IgD-negative memory B cell (primary cell): ENCODE results near the gene ALDH1B1. TPM values are rescaled to one million over a fixed set of nuclear protein-coding genes. Genes with fewer than 3 reads are reported as not detected.

ENCODE experiments used
- H3K27ac Mint-ChIP-seq, 3 donors: one replicate each; pipeline ENCODE4 v1.8.0; 2020 to 2022; ENCODE audit warnings: mild to moderate bottlenecking in 3 of 3, mixed read lengths in 3 of 3, moderate library complexity in 1 of 3
- H3K27me3 Mint-ChIP-seq: one replicate; pipeline ENCODE4 v1.8.0; 2021; ENCODE audit warnings: mixed read lengths
- H3K36me3 Mint-ChIP-seq: one replicate; pipeline ENCODE4 v1.8.0; 2020; ENCODE audit warnings: mild to moderate bottlenecking, mixed read lengths
- H3K4me1 Mint-ChIP-seq, 3 donors: one replicate each; pipeline ENCODE4 v1.8.0; 2020 to 2022; ENCODE audit warnings: mixed read lengths in 3 of 3, mild to moderate bottlenecking in 1 of 3
- H3K4me3 Mint-ChIP-seq, 4 donors: one replicate each; pipeline ENCODE4 v1.8.0; 2020 to 2022; ENCODE audit warnings: mild to moderate bottlenecking in 4 of 4, mixed read lengths in 4 of 4, moderate library complexity in 3 of 4
- H3K9me3 Mint-ChIP-seq, 3 donors: one replicate each; pipeline ENCODE4 v1.8.0; 2020 to 2021; ENCODE audit warnings: mixed read lengths in 3 of 3, mild to moderate bottlenecking in 1 of 3
- polyA plus RNA-seq: library from polyadenylated mRNA; unstranded; fragments of 300-500 nt; fragmentation: Illumina TruSeq; gene quantifications from one replicate; pipeline ENCODE4 v1.2.3, GENCODE V29; 2021

The ALDH1B1 gene
- polyA plus RNA-seq, 1 donor from 2014 or later = 9.6 TPM

GRCh38 chr9:38412751-38413150 is 20.2 kb downstream of the ALDH1B1 start:
- H3K4me1 Mint-ChIP-seq = peaks cover 0 to 4% (median 0%) of the 10 kb centered on the region in 3 donors
- H3K36me3 Mint-ChIP-seq = peaks cover 3% of the 10 kb centered on the region
- H3K9me3 Mint-ChIP-seq = no peaks in the 10 kb centered on the region
- H3K4me3 Mint-ChIP-seq = no peak overlapping the region
- H3K27ac Mint-ChIP-seq = no peak overlapping the region
- peaks cover 21% of the 10 kb centered on the region for H3K27me3 Mint-ChIP-seq

GRCh38 chr9:38413283-38413682 is 20.8 kb downstream of the ALDH1B1 start:
- Mint-ChIP-seq H3K4me3 (peak overlapping the region in 1 of 4 donors; percentile 41), H3K36me3 (peaks cover 3% of the 10 kb centered on the region), H3K9me3 (no peaks in the 10 kb centered on the region), H3K27me3 (peaks cover 23% of the 10 kb centered on the region), H3K4me1 (peaks cover 0 to 4% (median 0%) of the 10 kb centered on the region in 3 donors), H3K27ac (peak overlapping the region in 1 of 3 donors; percentile 89)

- Mint-ChIP-seq H3K4me1 (peaks cover 0 to 4% (median 0%) of the 10 kb centered on the region in 3 donors), H3K27me3 (peaks cover 23% of the 10 kb centered on the region), H3K27ac (no peak overlapping the region), H3K4me3 (no peak overlapping the region), H3K9me3 (no peaks in the 10 kb centered on the region), H3K36me3 (peaks cover 3% of the 10 kb centered on the region)
These were observed 21.7 kb downstream of the ALDH1B1 start for GRCh38 chr9:38414040-38414723.

- no peak overlapping the region for H3K4me3 Mint-ChIP-seq
- peaks cover 24% of the 10 kb centered on the region for H3K27me3 Mint-ChIP-seq
- H3K4me1 Mint-ChIP-seq = peaks cover 0 to 2% (median 0%) of the 10 kb centered on the region in 3 donors
- H3K27ac Mint-ChIP-seq = no peak overlapping the region
- H3K36me3 Mint-ChIP-seq = no peaks in the 10 kb centered on the region
- H3K9me3 Mint-ChIP-seq = no peaks in the 10 kb centered on the region
These were observed 23.4 kb downstream of the ALDH1B1 start for GRCh38 chr9:38415856-38416255.

GRCh38 chr9:38416461-38416860 is 24.0 kb downstream of the ALDH1B1 start:
- Mint-ChIP-seq H3K27ac (no peak overlapping the region), H3K4me3 (no peak overlapping the region), H3K9me3 (no peaks in the 10 kb centered on the region), H3K36me3 (no peaks in the 10 kb centered on the region), H3K27me3 (peaks cover 30% of the 10 kb centered on the region), H3K4me1 (peaks cover 0 to 2% (median 0%) of the 10 kb centered on the region in 3 donors)

GRCh38 chr9:38417003-38417945 is 24.8 kb downstream of the ALDH1B1 start:
- H3K27ac Mint-ChIP-seq = no peak overlapping the region

GRCh38 chr9:38418366-38418765 is 25.9 kb downstream of the ALDH1B1 start:
- H3K4me1 Mint-ChIP-seq = peaks cover 0 to 2% (median 0%) of the 10 kb centered on the region in 3 donors

More at GRCh38 chr9:38417003-38417945, 24.8 kb downstream of the ALDH1B1 start:
- H3K36me3 Mint-ChIP-seq = no peaks in the 10 kb centered on the region
- no peak overlapping the region for H3K4me3 Mint-ChIP-seq
- peaks cover 0 to 2% (median 0%) of the 10 kb centered on the region in 3 donors for H3K4me1 Mint-ChIP-seq
- no peaks in the 10 kb centered on the region for H3K9me3 Mint-ChIP-seq
- H3K27me3 Mint-ChIP-seq = peaks cover 30% of the 10 kb centered on the region

GRCh38 chr9:38419181-38419580 is 26.7 kb downstream of the ALDH1B1 start:
- H3K27ac Mint-ChIP-seq = no peak overlapping the region
- no peak overlapping the region for H3K4me3 Mint-ChIP-seq
- peaks cover 29% of the 10 kb centered on the region for H3K27me3 Mint-ChIP-seq
- no peaks in the 10 kb centered on the region for H3K9me3 Mint-ChIP-seq
- no peaks in the 10 kb centered on the region for H3K36me3 Mint-ChIP-seq
- peaks cover 0 to 2% (median 0%) of the 10 kb centered on the region in 3 donors for H3K4me1 Mint-ChIP-seq

More at GRCh38 chr9:38418366-38418765, 25.9 kb downstream of the ALDH1B1 start:
- no peak overlapping the region for H3K4me3 Mint-ChIP-seq
- H3K36me3 Mint-ChIP-seq = no peaks in the 10 kb centered on the region
- no peak overlapping the region for H3K27ac Mint-ChIP-seq
- no peaks in the 10 kb centered on the region for H3K9me3 Mint-ChIP-seq
- peaks cover 28% of the 10 kb centered on the region for H3K27me3 Mint-ChIP-seq

- no peaks in the 10 kb centered on the region for H3K36me3 Mint-ChIP-seq
- H3K9me3 Mint-ChIP-seq = no peaks in the 10 kb centered on the region
- no peak overlapping the region for H3K4me3 Mint-ChIP-seq
- peaks cover 0 to 3% (median 0%) of the 10 kb centered on the region in 3 donors for H3K4me1 Mint-ChIP-seq
- peaks cover 32% of the 10 kb centered on the region for H3K27me3 Mint-ChIP-seq
- H3K27ac Mint-ChIP-seq = no peak overlapping the region
These were observed 29.2 kb downstream of the ALDH1B1 start for GRCh38 chr9:38421498-38422211.

GRCh38 chr9:38422555-38423260 is 30.2 kb downstream of the ALDH1B1 start:
- H3K4me1 Mint-ChIP-seq = peaks cover 0 to 3% (median 0%) of the 10 kb centered on the region in 3 donors
- H3K4me3 Mint-ChIP-seq = peak overlapping the region in 1 of 4 donors; percentile 57
- H3K9me3 Mint-ChIP-seq = no peaks in the 10 kb centered on the region
- peaks cover 40% of the 10 kb centered on the region for H3K27me3 Mint-ChIP-seq
- no peaks in the 10 kb centered on the region for H3K36me3 Mint-ChIP-seq
- no peak overlapping the region for H3K27ac Mint-ChIP-seq

GRCh38 chr9:38423273-38423972 is 30.9 kb downstream of the ALDH1B1 start:
- H3K4me1 Mint-ChIP-seq = peaks cover 0 to 3% (median 0%) of the 10 kb centered on the region in 3 donors
- H3K4me3 Mint-ChIP-seq = peak overlapping the region in 1 of 4 donors; percentile 81

GRCh38 chr9:38423973-38424843 is 31.7 kb downstream of the ALDH1B1 start, which contains the start of gene IGFBPL1:
Gene IGFBPL1, minus strand, starts transcription at chr9:38424454. Its CDS starts 30 bp downstream, at chr9:38424424.
- Mint-ChIP-seq H3K36me3 (no peaks in the 10 kb centered on the region), H3K27me3 (peaks cover 38% of the 10 kb centered on the region)

More at GRCh38 chr9:38423273-38423972, 30.9 kb downstream of the ALDH1B1 start:
- peaks cover 39% of the 10 kb centered on the region for H3K27me3 Mint-ChIP-seq
- H3K9me3 Mint-ChIP-seq = no peaks in the 10 kb centered on the region
- H3K27ac Mint-ChIP-seq = no peak overlapping the region
- H3K36me3 Mint-ChIP-seq = no peaks in the 10 kb centered on the region

GRCh38 chr9:38424918-38425317 is 32.4 kb downstream of the ALDH1B1 start:
- Mint-ChIP-seq H3K36me3 (no peaks in the 10 kb centered on the region), H3K27me3 (peaks cover 37% of the 10 kb centered on the region), H3K4me1 (peaks cover 0 to 3% (median 0%) of the 10 kb centered on the region in 3 donors), H3K9me3 (no peaks in the 10 kb centered on the region), H3K4me3 (no peak overlapping the region), H3K27ac (no peak overlapping the region)

More at GRCh38 chr9:38423973-38424843, 31.7 kb downstream of the ALDH1B1 start, which contains the start of gene IGFBPL1:
- Mint-ChIP-seq H3K9me3 (no peaks in the 10 kb centered on the region), H3K4me3 (peak within 1 kb of the TSS in 2 of 4 donors; percentile 60 to 81), H3K27ac (peak within 1 kb of the TSS in 1 of 3 donors; percentile 50), H3K4me1 (peaks cover 0 to 3% (median 0%) of the 10 kb centered on the region in 3 donors)
